GM18870 (cell line): ENCODE data around the gene ZC3H18.

Source experiments
- ATAC-seq: cut with Tn5 transposase; IDR thresholded peaks from one replicate; pipeline ENCODE4 v1.9.1; 2021; ENCODE audit warnings: moderate library complexity; ENCODE audit not compliant: unreplicated experiment

ZC3H18 gene

GRCh38 chr16:88548985-88549384, 21.2 kb upstream of the ZC3H18 start:
- ATAC-seq, result no peak

- no peak for ATAC-seq
Measured at GRCh38 chr16:88549671-88550245, 20.4 kb upstream of the ZC3H18 start.

GRCh38 chr16:88550246-88550661, 19.9 kb upstream of the ZC3H18 start:
- no peak for ATAC-seq

GRCh38 chr16:88552166-88552565, 18.0 kb upstream of the ZC3H18 start:
- no peak for ATAC-seq

- no peak for ATAC-seq
Measured at GRCh38 chr16:88552815-88553214, 17.4 kb upstream of the ZC3H18 start.

GRCh38 chr16:88553739-88554138, 16.5 kb upstream of the ZC3H18 start:
- no peak for ATAC-seq

- ATAC-seq, result no peak
Measured at GRCh38 chr16:88554711-88555264, 15.4 kb upstream of the ZC3H18 start.

GRCh38 chr16:88556294-88556988, 13.8 kb upstream of the ZC3H18 start:
- no peak for ATAC-seq

- no peak for ATAC-seq
Measured at GRCh38 chr16:88558457-88559442, 11.5 kb upstream of the ZC3H18 start.

GRCh38 chr16:88560714-88561484, 9.3 kb upstream of the ZC3H18 start:
- ATAC-seq, result no peak

- ATAC-seq, result no peak
Measured at GRCh38 chr16:88561485-88562359, 8.5 kb upstream of the ZC3H18 start.

GRCh38 chr16:88566158-88566557, 4.0 kb upstream of the ZC3H18 start:
- no peak for ATAC-seq

GRCh38 chr16:88568710-88569613, 1.2 kb upstream of the ZC3H18 start:
- ATAC-seq, result no peak

GRCh38 chr16:88569614-88569984, 604 bp upstream of the ZC3H18 start:
- peak; percentile 13 for ATAC-seq

- ATAC-seq, result peak; percentile 17
Measured at GRCh38 chr16:88570691-88571092, 489 bp downstream of the ZC3H18 start.

GRCh38 chr16:88575251-88575650, 5.0 kb downstream of the ZC3H18 start:
- ATAC-seq, result no peak

GRCh38 chr16:88576307-88576706, 6.1 kb downstream of the ZC3H18 start:
- no peak for ATAC-seq

- ATAC-seq, result no peak
Measured at GRCh38 chr16:88577166-88577565, 7.0 kb downstream of the ZC3H18 start.
